Bronchial epithelial cell (primary cell): ENCODE data around the gene ZNF444. TPM values are rescaled to one million over a fixed set of nuclear protein-coding genes. Genes with fewer than 3 reads are reported as not detected.

Experiments used
- DNase-seq: peaks from one replicate; pipeline ENCODE4 v3.0.0-alpha.2; 2010; ENCODE audit warnings: low read depth
- FAIRE-seq: peaks from 2 replicates; lab custom pipeline; 2011; peaks lifted over from hg19 to GRCh38; lab: Jason Lieb, UNC
- H3K27me3 ChIP-seq: 2 replicates; pipeline ENCODE4 v1.5.1; 2011; ENCODE audit warnings: low read length; ENCODE audit not compliant: control insufficient read depth, insufficient read depth
- H3K36me3 ChIP-seq: 2 replicates; pipeline ENCODE4 v1.5.1; 2011; ENCODE audit warnings: low read length; ENCODE audit not compliant: control insufficient read depth, insufficient read depth
- H3K4me3 ChIP-seq: 2 replicates; pipeline ENCODE4 v1.5.1; 2011; ENCODE audit warnings: mild to moderate bottlenecking, low read depth, low read length, control low read depth
- CTCF ChIP-seq: IDR thresholded peaks from 2 replicates; pipeline ENCODE4 v1.5.1; 2011; ENCODE audit warnings: mild to moderate bottlenecking, moderate library complexity, low read length, control low read depth, inconsistent platforms; ENCODE audit not compliant: insufficient read depth, severe bottlenecking
- total RNA-seq: library from RNA; depleted of rRNA; stranded (reverse); fragments of >200 nt; gene quantifications from 2 replicates; pipeline ENCODE4 v1.2.1, GENCODE V29; 2014

The ZNF444 gene
- total RNA-seq, 1 donor from 2014 or later: 4.2 TPM

- no peaks in the 10 kb centered on the region for H3K36me3 ChIP-seq
- FAIRE-seq (no peak), DNase-seq (no peak)
- H3K4me3 ChIP-seq: no peak overlapping the region
- H3K27me3 ChIP-seq: no peaks in the 10 kb centered on the region
- TF ChIP-seq CTCF: no peak
Measured at GRCh38 chr19:56124578-56124977, 16.5 kb upstream of the ZNF444 start.

DNA sequence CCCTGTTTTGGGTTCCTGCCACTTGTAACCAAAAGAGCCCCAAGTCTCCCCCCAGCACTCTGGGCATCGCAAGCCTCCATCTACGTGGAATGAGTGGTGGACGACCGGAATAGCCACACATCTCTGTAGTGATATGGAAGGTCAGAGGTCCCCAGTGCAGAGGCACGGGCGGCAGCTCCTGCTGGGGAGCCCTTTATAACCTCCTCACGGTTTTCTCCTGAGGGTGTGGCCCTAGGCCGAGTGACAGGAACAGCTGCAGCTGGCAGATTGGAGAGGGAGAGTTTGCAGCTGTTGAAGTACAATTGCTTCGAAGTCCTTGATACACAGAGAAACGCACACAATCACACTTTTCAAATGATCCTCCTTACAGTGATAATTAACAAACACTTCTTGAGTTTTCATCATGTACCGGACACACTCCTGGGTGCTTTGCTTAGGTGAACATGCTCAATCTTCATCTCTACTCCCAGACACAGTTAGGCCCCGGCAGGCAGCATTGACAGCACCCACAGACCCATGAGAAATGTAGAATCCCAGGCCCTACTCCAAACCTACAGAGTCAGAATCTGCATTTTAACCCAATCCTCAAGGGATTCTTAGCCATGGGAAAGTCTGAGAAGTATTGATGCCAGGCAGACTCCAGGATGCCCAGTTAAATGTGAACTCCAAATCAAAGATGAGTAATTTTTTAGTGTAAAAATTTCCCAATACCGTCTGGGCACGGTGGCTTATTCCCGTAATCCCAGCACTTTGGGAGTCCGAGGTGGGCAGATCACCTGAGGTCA is 15.1 kb upstream of the ZNF444 start:
- Histone ChIP-seq H3K4me3 (no peak overlapping the region), H3K36me3 (no peaks in the 10 kb centered on the region), H3K27me3 (no peaks in the 10 kb centered on the region)
- no peak for TF ChIP-seq CTCF
- DNase-seq (no peak), FAIRE-seq (no peak)

GRCh38 chr19:56126983-56127780 is 13.9 kb upstream of the ZNF444 start:
- Histone ChIP-seq H3K27me3 (no peaks in the 10 kb centered on the region), H3K4me3 (no peak overlapping the region), H3K36me3 (no peaks in the 10 kb centered on the region)
- no peak for TF ChIP-seq CTCF
- FAIRE-seq: no peak
- no peak for DNase-seq

GRCh38 chr19:56130006-56130405 is 11.1 kb upstream of the ZNF444 start:
- no peak for DNase-seq
- Histone ChIP-seq H3K36me3 (no peaks in the 10 kb centered on the region), H3K4me3 (no peak overlapping the region), H3K27me3 (peaks cover 3% of the 10 kb centered on the region)
- no peak for FAIRE-seq
- TF ChIP-seq CTCF: no peak

- H3K36me3 ChIP-seq: no peaks in the 10 kb centered on the region
- DNase-seq: no peak
- no peak for FAIRE-seq
- peaks cover 3% of the 10 kb centered on the region for H3K27me3 ChIP-seq
- H3K4me3 ChIP-seq: no peak overlapping the region
- no peak for TF ChIP-seq CTCF
Measured at GRCh38 chr19:56131651-56132050, 9.4 kb upstream of the ZNF444 start.
